Measurements from ENCODE around the gene NOSTRIN. TPM values are rescaled to one million over a fixed set of nuclear protein-coding genes. Genes with fewer than 3 reads are reported as not detected.
"Not testable (repeated sequence)": the region's sequence is repeated elsewhere in the genome, so short reads cannot be mapped to it uniquely, and the experiment has no call there.

NOSTRIN gene
- total RNA-seq, 1 experiment from 2014 or later = 1.6 TPM

- DNase-seq (ENCODE audit: low spot score) = no peak
Measured at GRCh38 chr2:168789776-168790175, 12.7 kb upstream of the NOSTRIN start.

- DNase-seq (ENCODE audit: low spot score) = no peak
Measured at GRCh38 chr2:168790226-168790902, 12.1 kb upstream of the NOSTRIN start.

GRCh38 chr2:168791140-168791539 lies 11.3 kb upstream of the NOSTRIN start:
- DNase-seq (ENCODE audit: low spot score) = not testable (repeated sequence)

- DNase-seq (ENCODE audit: low spot score) = no peak
Measured at GRCh38 chr2:168793596-168793995, 8.8 kb upstream of the NOSTRIN start.

- DNase-seq (ENCODE audit: low spot score) = no peak
Measured at GRCh38 chr2:168794968-168795367, 7.5 kb upstream of the NOSTRIN start.

GRCh38 chr2:168796090-168796577 lies 6.3 kb upstream of the NOSTRIN start:
- DNase-seq (ENCODE audit: low spot score) = no peak

GRCh38 chr2:168796583-168797285 lies 5.7 kb upstream of the NOSTRIN start:
- no peak for DNase-seq (ENCODE audit: low spot score)

- DNase-seq (ENCODE audit: low spot score) = no peak
Measured at GRCh38 chr2:168797286-168797655, 5.2 kb upstream of the NOSTRIN start.

GRCh38 chr2:168798076-168798887 lies 4.2 kb upstream of the NOSTRIN start:
- DNase-seq (ENCODE audit: low spot score) = no peak

- DNase-seq (ENCODE audit: low spot score) = no peak
Measured at GRCh38 chr2:168798888-168799410, 3.5 kb upstream of the NOSTRIN start.

GRCh38 chr2:168801471-168801870 lies 966 bp upstream of the NOSTRIN start:
- no peak for DNase-seq (ENCODE audit: low spot score)

- DNase-seq (ENCODE audit: low spot score) = no peak
Measured at GRCh38 chr2:168802859-168803725, 655 bp downstream of the NOSTRIN start.

GRCh38 chr2:168804214-168804613 lies 1.8 kb downstream of the NOSTRIN start:
- no peak for DNase-seq (ENCODE audit: low spot score)

GRCh38 chr2:168805615-168806014 lies 3.2 kb downstream of the NOSTRIN start:
- DNase-seq (ENCODE audit: low spot score) = no peak

- DNase-seq (ENCODE audit: low spot score) = no peak
Measured at GRCh38 chr2:168809537-168809936, 7.1 kb downstream of the NOSTRIN start.

- DNase-seq (ENCODE audit: low spot score) = no peak
Measured at GRCh38 chr2:168810235-168810634, 7.8 kb downstream of the NOSTRIN start.

GRCh38 chr2:168811696-168812095 lies 9.3 kb downstream of the NOSTRIN start:
- DNase-seq (ENCODE audit: low spot score) = peak; percentile 7

- DNase-seq (ENCODE audit: low spot score) = no peak
Measured at GRCh38 chr2:168814046-168814445, 11.6 kb downstream of the NOSTRIN start.

- no peak for DNase-seq (ENCODE audit: low spot score)
Measured at GRCh38 chr2:168814939-168815907, 12.8 kb downstream of the NOSTRIN start.

- DNase-seq (ENCODE audit: low spot score) = peak; percentile 47
Measured at GRCh38 chr2:168816369-168816768, 13.9 kb downstream of the NOSTRIN start.

All from A172 (cell line).